HG03378 (cell line): ENCODE data around the gene UBALD2.
"Not testable (repeated sequence)": the region's sequence is repeated elsewhere in the genome, so short reads cannot be mapped to it uniquely, and the experiment has no call there.

Experiments
- ATAC-seq: cut with Tn5 transposase; IDR thresholded peaks from one replicate; pipeline ENCODE4 v1.9.1; 2021; ENCODE audit warnings: mild to moderate bottlenecking, moderate library complexity; ENCODE audit not compliant: unreplicated experiment

The UBALD2 gene

DNA sequence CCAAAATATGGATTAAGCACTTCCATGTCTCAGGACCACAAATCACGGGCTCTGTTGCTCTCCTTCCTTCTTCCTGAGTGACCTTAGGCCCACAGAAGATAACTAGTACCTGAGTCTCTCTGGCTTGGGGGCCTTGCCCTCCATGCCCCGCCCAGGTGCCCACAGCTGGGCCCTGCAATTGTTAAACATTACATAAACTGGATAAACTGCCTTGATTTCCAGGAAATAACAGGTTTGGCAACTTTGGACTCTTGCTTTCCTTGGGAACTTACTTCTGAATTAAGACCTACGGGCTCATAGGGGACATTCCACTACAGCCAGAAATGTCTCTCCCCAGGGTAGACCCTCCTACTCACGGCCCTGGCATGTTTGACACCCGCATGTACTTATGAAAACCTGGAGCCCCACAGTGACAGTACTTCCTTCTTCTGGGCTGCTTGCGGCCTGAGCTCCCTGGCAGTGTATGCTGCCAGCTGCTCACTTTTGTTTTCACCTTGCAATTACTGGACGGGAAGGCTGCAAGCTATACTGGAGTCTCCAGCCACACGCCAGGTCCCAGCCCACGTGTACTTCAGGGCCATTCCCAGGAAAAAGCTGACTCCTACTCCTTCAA lies 2.3 kb upstream of the UBALD2 start:
- no peak for ATAC-seq

DNA sequence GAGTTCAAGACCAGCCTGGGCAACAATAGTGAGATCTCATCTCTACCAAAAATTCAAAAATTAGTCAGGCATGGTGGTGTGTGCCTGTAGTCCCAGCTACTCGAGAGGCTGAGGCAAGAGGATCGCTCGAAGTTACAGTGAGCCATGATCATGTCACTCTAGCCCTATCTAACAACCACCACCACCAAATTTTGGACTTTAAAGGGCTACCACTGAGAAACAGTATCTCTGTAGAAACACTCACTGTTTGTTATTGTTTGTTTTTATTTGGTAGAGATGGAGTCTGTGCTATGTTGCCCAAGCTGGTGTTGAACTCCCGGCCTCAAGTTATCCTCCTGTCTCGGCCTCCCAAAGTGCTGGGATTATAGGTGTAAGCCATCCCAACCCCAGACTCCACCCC lies 1.3 kb upstream of the UBALD2 start:
- ATAC-seq = no peak

DNA sequence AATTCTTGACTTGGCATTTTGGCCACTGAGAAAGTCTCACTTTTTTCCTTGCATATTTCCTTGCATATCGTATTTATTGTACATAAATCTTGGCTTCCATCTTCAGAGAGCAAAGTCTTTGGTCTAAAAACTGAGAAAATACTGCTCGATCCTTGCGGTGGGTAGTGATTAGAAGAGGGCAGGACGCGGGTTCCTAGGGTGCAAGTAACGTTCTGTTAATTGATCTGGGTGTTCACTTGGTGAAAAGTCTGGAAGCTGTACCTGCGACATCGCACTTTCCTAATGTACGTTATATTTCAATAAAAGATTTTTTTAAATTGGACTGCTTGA lies 758 bp upstream of the UBALD2 start:
- no peak for ATAC-seq

GRCh38 chr17:76265624-76266243 lies 586 bp downstream of the UBALD2 start:
- no peak for ATAC-seq

- ATAC-seq = no peak
Measured at GRCh38 chr17:76266244-76266938, 1.2 kb downstream of the UBALD2 start.

DNA sequence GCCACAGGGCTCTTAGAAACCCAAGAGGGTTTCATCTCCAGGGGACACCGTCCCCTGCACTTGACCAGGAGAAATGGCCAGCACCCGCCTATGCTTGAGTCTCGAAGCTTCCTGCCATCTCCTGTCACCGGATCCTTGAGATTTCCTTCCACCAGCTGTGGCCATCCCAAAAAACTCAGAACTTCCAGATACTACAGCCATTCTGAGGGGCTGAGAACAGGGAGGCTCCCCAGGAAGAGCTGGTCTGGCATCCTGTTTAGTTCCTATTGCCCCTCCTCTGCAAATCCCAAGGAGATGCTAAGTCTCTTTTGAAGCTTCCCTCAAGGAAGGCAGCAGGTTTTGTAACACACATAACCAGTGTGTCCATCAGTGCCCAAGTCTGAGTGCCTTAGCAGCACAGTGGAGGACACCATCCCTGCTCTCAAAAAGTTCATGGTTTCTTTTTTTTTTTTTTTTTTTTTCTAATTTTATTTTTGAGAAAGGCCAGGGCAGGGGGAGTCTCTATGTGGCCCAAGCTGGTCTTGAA lies 2.0 kb downstream of the UBALD2 start:
- no peak for ATAC-seq

DNA sequence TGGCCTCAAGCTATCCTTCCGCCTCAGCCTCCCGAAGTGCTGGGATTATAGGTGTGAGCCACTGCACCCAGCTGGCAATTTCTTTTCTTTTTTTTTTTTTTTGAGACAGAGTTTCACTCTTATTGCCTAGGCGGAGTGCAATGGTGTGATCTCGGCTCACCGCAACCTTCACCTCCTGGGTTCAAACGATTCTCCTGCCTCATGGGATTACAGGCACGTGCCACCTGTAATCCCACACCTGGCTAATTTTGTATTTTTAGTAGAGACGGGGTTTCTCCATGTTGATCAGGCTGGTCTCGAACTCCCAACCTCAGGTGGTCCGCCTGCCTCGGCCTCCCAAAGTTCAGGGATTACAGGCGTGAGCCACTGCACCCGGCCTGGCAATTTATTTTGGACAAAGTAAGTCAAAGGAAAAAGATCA lies 2.4 kb downstream of the UBALD2 start:
- not testable (repeated sequence) for ATAC-seq

GRCh38 chr17:76268015-76268749 lies 3.0 kb downstream of the UBALD2 start:
- ATAC-seq = no peak

GRCh38 chr17:76268991-76269981 lies 4.1 kb downstream of the UBALD2 start:
- ATAC-seq = no peak

GRCh38 chr17:76270127-76270592 lies 5.0 kb downstream of the UBALD2 start:
- no peak for ATAC-seq

DNA sequence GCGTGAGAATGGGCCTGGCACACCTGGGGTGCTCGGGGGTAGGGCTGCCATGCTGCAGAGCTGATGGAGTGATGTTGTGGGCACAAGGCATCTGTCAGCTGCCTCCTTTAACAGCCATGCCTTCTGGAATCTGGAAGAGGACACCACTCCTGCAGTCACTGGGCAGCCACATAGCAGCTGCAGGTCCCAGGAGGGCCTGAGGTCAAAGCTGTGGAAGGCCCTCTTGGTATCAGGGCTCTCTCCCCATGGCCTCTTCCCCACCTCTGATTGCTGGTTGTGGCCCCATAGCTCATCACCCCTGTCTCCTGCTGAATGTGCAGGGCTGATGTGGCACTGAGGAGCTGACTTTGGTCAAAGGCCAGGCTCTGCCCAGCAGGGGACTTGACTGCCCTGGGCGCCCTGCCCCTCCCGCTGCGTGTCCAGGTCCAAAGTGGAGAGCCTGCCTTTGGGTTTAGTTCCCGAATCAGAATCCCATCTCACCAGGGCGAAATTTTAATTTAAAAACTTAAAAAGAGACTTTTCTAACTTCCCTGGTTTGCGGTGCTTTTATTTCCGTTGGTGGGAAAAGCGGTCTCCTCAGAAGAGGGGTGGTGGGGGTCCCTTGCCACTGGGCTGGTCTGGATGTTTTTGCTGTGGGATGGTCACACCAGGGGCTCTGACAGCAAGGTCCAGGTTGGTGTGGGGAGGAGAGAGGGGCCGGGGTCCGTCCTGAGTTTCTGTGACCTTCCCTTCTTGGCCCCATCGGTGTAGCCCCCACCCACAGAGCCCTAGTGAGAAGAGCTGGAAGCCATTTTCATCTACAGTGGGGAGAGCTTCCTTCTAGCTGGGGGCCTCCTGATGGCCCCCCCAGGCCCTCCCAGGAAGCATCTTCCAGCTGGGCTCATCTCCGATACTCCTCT lies 5.9 kb downstream of the UBALD2 start:
- no peak for ATAC-seq

DNA sequence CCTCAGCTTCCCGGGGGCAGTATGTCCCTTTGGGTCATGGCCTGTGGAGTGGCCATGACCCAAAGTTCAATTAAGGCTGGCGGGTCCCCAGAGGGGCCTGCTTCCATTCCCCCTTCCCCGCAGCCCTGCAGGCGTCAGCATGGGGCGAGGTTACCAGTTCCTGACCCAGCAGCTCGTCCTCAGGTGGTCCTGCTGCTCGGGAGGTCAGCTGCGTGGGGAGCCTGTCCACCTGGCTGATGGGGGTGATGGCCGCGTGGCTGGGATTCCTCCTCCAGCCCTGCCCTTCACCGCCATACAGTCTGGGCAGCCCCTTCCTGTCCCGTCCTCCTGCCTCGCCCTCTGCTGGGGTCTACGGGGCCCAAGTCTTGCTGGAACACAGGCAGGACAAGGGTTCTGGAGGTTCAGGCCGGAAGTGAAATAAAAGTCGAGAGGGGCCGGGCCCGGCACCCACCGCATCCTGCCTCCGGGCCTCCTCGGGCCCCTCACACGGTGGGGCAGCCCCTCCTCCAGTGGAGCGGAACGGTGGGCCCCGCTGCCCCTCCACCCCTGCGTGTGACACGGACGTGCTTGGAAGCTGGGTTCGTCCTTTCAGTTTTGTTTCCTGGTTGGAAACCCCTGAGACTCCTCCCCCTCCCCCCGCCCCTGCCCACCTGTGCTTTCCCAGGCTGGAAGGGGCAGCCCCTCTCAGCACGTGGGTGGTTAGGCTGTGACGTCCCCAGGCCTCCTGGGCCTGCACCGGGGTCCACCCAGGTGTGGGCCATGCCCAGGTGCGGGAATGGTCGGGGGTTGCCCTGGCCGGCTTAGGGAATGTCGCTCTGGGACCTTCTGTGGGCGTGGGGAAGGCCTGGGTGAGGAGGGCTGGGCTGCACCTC lies 6.8 kb downstream of the UBALD2 start:
- ATAC-seq = peak; percentile 35

DNA sequence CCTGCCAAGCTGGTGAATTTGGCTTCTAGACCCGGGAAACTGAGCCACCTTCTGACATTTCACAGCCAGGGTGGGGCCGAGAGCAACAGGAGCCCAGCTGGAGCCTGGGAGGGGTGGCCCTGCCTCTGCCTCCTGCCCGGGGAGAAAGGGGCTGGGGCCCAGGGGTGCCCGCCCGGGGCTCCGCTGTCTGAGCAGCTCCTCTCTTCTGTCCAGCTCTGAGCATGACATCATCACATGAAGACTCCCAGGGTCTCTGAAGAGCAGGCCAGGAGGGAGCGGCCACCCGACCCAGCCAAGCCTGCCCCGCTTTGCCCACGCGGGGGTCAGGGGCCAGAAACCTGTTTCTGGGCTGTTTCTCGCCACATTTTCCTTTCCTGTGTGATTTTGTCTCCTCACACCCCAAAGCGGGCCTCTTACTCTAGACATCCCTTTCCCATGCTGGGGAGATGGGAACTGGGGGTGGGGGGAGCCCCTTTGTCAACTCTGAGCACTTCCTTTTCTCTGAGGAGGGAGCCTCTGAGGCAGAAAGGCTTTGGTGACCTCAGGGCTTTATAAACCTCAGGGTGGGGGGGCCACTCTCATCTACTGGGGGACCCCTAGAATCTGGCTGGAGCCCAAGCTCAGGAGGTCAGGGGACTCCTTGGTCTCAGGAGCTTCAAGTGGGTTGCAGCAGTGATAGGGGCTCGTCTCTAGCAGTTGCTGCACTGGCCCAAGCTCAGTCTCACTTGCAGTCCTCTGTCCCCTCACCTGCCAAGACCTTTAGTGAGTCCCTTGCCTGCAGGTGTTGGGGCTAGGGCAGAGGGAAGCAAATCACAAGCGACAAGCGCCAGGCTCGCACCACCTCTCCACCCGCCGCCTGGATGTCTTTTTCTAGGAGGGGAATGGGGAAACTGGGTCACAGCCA lies 7.6 kb downstream of the UBALD2 start:
- ATAC-seq = peak; percentile 24

GRCh38 chr17:76273445-76274111 lies 8.4 kb downstream of the UBALD2 start:
- ATAC-seq = no peak

DNA sequence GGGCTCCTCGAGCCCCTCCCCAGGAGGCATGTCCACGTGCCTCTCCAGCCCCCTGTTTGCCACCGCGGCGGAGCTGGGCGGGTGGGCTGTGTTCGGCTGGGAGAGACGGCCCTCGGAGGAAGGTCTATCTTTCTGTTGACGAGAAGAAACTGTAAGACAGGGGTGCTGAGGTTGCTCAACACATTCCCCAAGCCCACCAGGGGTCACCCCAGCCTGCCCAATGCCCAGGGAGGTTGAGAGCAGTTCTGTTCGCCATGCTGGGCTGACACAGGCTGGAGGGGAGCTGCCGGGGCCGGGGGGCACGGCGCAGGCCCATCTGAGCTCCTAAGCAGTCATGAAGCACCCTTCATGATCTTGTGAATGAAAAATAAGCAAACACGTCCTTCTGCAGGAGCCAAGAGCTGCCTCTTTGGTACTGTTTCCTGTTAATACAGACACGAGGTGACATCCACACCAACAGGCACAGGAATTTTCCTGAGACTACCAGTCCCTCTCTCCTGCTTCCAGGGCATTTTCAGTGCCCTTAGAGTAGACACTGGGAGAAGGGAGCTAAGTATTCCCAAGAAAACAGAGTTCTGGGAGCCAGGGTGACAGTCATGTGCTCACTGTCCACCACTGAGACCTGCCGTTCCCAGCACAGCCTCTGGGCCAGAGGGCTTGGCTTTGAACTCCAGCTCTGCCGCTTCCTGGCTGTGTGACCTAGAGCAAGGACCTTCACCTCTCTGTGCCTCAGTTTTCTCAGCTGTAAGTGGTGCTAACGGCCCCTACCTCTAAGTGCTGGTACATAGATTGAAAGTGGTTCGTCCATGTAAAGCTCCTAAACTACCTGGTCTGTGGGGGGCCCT lies 9.2 kb downstream of the UBALD2 start:
- ATAC-seq = no peak
